ENCODE results near the gene CALD1.

Gene CALD1

DNA sequence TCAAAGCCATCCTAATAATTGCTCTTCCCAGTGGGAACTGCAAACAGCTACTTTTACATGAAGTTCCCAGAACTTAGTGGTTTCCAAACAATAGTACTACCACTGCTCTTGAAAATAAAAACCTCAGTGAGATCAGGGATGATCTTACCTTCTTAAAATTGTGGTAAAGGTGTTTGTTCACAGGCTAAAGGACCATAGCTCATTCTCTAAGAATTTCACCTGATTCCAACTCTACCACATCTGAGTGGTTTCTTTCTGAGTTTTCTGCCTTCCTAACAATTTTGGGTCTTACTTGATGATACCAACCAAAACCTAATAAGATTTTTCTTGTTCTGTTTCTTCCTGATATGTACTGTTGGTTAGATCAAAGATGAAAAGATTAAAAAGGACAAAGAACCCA, 161.3 kb downstream of the CALD1 start:
- no peak for TF ChIP-seq OSR1 (CRISPR knock-in tag; IDR thresholded peaks at IDR 0.05)
- no peak for TF ChIP-seq TOX (CRISPR knock-in tag; IDR thresholded peaks at IDR 0.05; ENCODE audit: borderline replicate concordance)
- TF ChIP-seq ARNTL (CRISPR knock-in tag; IDR thresholded peaks at IDR 0.05; ENCODE audit: borderline replicate concordance, low read depth), result no peak
- no peak for TF ChIP-seq BACH2 (CRISPR knock-in tag; IDR thresholded peaks at IDR 0.05; ENCODE audit: borderline replicate concordance)
- TF ChIP-seq ZNF8 (CRISPR knock-in tag; IDR thresholded peaks at IDR 0.05), result no peak
- TF ChIP-seq ISL1 (CRISPR knock-in tag; IDR thresholded peaks at IDR 0.05), result no peak
- TF ChIP-seq PPARA (CRISPR knock-in tag; IDR thresholded peaks at IDR 0.05; ENCODE audit: borderline replicate concordance), result no peak
- no peak for TF ChIP-seq RARB (CRISPR knock-in tag; IDR thresholded peaks at IDR 0.05)
- no peak for TF ChIP-seq ZFP3 (CRISPR knock-in tag; IDR thresholded peaks at IDR 0.05)
- TF ChIP-seq, protein P1, sequence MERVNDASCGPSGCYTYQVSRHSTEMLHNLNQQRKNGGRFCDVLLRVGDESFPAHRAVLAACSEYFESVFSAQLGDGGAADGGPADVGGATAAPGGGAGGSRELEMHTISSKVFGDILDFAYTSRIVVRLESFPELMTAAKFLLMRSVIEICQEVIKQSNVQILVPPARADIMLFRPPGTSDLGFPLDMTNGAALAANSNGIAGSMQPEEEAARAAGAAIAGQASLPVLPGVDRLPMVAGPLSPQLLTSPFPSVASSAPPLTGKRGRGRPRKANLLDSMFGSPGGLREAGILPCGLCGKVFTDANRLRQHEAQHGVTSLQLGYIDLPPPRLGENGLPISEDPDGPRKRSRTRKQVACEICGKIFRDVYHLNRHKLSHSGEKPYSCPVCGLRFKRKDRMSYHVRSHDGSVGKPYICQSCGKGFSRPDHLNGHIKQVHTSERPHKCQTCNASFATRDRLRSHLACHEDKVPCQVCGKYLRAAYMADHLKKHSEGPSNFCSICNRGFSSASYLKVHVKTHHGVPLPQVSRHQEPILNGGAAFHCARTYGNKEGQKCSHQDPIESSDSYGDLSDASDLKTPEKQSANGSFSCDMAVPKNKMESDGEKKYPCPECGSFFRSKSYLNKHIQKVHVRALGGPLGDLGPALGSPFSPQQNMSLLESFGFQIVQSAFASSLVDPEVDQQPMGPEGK (CRISPR knock-in tag; IDR thresholded peaks at IDR 0.05; ENCODE audit: borderline replicate concordance), result no peak
- no peak for TF ChIP-seq ZFP30 (CRISPR knock-in tag; IDR thresholded peaks at IDR 0.05)
- TF ChIP-seq CSDC2 (CRISPR knock-in tag; IDR thresholded peaks at IDR 0.05), result no peak
- TF ChIP-seq ESRRG (CRISPR knock-in tag; IDR thresholded peaks at IDR 0.05), result no peak
- TF ChIP-seq ZNF565 (CRISPR knock-in tag; conservative IDR thresholded peaks at IDR 0.05; ENCODE audit: low read depth), result no peak
- no peak for TF ChIP-seq TCF4 (CRISPR knock-in tag; IDR thresholded peaks at IDR 0.05; ENCODE audit: borderline replicate concordance)
- TF ChIP-seq ZC3H10 (CRISPR knock-in tag; IDR thresholded peaks at IDR 0.05), result no peak
- no peak for ATAC-seq

DNA sequence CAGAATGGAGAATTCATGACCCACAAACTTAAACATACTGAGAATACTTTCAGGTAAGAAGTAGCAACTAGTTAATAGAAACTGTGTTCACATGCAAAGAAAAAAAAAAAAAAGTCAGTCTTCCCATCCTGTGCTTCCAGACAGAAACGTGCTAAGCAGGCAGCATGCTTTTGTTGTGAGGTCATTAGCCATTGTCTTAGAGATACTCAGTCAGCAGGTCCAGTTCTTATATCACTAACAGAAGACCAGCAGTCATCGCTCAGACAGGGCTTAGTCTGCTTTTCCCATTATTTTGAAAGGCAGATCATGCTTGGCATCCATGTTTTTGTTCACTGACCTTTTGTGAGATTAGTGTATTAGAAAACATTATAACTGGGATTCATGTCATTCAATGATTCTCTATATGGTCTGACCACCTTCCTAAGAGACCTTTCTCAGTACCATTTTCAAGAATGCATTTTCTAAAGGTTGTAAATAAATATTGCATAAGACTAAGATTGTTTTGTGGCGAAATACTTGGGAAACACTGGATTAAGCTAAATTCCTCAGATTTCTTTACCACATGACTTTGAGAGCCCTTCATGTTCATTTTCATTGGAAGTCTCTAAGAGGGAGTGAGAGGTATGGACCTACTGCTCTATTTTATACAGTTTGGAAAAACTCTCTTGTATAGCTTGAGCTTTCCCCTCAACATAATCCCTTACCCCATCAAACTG, 161.9 kb downstream of the CALD1 start:
- peak; percentile 54 for TF ChIP-seq ISL1 (CRISPR knock-in tag; IDR thresholded peaks at IDR 0.05)
- no peak for TF ChIP-seq ZNF8 (CRISPR knock-in tag; IDR thresholded peaks at IDR 0.05)
- peak; percentile 59; the same call in 1 of the 2 replicates for TF ChIP-seq SNAI2 (CRISPR knock-in tag; IDR thresholded peaks at IDR 0.05)
- TF ChIP-seq GLIS3 (CRISPR knock-in tag; IDR thresholded peaks at IDR 0.05), result no peak
- TF ChIP-seq, protein P2, sequence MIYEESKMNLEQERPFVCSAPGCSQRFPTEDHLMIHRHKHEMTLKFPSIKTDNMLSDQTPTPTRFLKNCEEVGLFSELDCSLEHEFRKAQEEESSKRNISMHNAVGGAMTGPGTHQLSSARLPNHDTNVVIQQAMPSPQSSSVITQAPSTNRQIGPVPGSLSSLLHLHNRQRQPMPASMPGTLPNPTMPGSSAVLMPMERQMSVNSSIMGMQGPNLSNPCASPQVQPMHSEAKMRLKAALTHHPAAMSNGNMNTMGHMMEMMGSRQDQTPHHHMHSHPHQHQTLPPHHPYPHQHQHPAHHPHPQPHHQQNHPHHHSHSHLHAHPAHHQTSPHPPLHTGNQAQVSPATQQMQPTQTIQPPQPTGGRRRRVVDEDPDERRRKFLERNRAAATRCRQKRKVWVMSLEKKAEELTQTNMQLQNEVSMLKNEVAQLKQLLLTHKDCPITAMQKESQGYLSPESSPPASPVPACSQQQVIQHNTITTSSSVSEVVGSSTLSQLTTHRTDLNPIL (CRISPR knock-in tag; IDR thresholded peaks at IDR 0.05; ENCODE audit: low read depth), result peak; percentile 56; the same call in 1 of the 2 replicates
- ATAC-seq, result peak; percentile 63

DNA sequence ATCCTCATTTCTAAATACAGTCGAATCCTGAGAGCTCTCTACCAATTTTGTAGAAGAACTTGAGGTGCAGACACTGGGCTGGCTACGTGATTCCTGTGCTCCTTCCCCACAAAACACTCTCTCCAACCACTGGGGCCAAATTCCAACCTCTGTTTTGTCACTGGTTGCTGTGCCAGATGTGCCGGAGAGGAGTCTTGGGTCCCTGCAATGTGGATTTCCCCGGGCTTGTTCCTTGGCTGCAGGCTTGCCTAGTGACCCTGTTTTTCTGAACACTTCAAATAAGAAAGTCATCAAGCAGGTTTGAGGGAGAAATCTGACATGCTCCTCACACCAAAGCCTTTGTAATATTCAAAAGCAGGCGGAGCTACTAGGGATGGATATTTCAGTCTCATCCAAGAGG, 162.5 kb downstream of the CALD1 start:
- TF ChIP-seq TCF4 (CRISPR knock-in tag; IDR thresholded peaks at IDR 0.05; ENCODE audit: borderline replicate concordance) (no peak), ZFP3 (CRISPR knock-in tag; IDR thresholded peaks at IDR 0.05) (no peak), RARB (CRISPR knock-in tag; IDR thresholded peaks at IDR 0.05) (no peak), GLIS3 (CRISPR knock-in tag; IDR thresholded peaks at IDR 0.05) (no peak), ARNTL (CRISPR knock-in tag; IDR thresholded peaks at IDR 0.05; ENCODE audit: borderline replicate concordance, low read depth) (no peak), ZNF70 (CRISPR knock-in tag; IDR thresholded peaks at IDR 0.05) (no peak), CSDC2 (CRISPR knock-in tag; IDR thresholded peaks at IDR 0.05) (no peak), ISL1 (CRISPR knock-in tag; IDR thresholded peaks at IDR 0.05) (no peak), ZNF565 (CRISPR knock-in tag; conservative IDR thresholded peaks at IDR 0.05; ENCODE audit: low read depth) (no peak), BACH2 (CRISPR knock-in tag; IDR thresholded peaks at IDR 0.05; ENCODE audit: borderline replicate concordance) (no peak), PPARA (CRISPR knock-in tag; IDR thresholded peaks at IDR 0.05; ENCODE audit: borderline replicate concordance) (no peak)
- TF ChIP-seq, protein P2 (CRISPR knock-in tag; IDR thresholded peaks at IDR 0.05; ENCODE audit: low read depth), result no peak
- TF ChIP-seq, protein P1 (CRISPR knock-in tag; IDR thresholded peaks at IDR 0.05; ENCODE audit: borderline replicate concordance), result no peak
- TF ChIP-seq, protein P3, sequence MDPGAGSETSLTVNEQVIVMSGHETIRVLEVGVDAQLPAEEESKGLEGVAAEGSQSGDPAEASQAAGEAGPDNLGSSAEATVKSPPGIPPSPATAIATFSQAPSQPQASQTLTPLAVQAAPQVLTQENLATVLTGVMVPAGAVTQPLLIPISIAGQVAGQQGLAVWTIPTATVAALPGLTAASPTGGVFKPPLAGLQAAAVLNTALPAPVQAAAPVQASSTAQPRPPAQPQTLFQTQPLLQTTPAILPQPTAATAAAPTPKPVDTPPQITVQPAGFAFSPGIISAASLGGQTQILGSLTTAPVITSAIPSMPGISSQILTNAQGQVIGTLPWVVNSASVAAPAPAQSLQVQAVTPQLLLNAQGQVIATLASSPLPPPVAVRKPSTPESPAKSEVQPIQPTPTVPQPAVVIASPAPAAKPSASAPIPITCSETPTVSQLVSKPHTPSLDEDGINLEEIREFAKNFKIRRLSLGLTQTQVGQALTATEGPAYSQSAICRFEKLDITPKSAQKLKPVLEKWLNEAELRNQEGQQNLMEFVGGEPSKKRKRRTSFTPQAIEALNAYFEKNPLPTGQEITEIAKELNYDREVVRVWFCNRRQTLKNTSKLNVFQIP (CRISPR knock-in tag; IDR thresholded peaks at IDR 0.05; ENCODE audit: borderline replicate concordance, low read depth), result no peak
- ATAC-seq, result no peak

All from SK-N-SH treated with all-trans-retinoic acid at 6 μM for 48 hours (cell line).